HEK293 (cell line): ENCODE measurements around the gene PRSS23.

Experiments
- CTCF ChIP-seq: fragments of 450-650 bp; formaldehyde crosslinking; IDR thresholded peaks from 2 replicates; pipeline ENCODE4 v1.5.1; 2016; ENCODE audit warnings: missing biosample characterization, missing genetic modification characterization
- KLF17 ChIP-seq: fragments of 450-650 bp; formaldehyde crosslinking; IDR thresholded peaks from 2 replicates; pipeline ENCODE4 v1.5.1; 2016; ENCODE audit warnings: missing biosample characterization, missing genetic modification characterization
- ZNF138 ChIP-seq: fragments of 450-650 bp; formaldehyde crosslinking; IDR thresholded peaks from 2 replicates; pipeline ENCODE4 v1.5.1; 2016; ENCODE audit warnings: missing biosample characterization, missing genetic modification characterization, borderline replicate concordance
- ZNF274 ChIP-seq, 2 experiments: fragments of 200-500 bp in 1 of 2; fragments of 450-650 bp in 1 of 2; sonication (Bioruptor generic) in 1 of 2; formaldehyde crosslinking in 1 of 2; IDR thresholded peaks; 2 replicates each; pipeline versions ENCODE4 v1.5.1 to v1.6.1; 2014 to 2016; ENCODE audit warnings: borderline replicate concordance in 1 of 2, inconsistent platforms in 1 of 2, low read length in 1 of 2, missing biosample characterization in 1 of 2, missing genetic modification characterization in 1 of 2
- ZNF423 ChIP-seq: fragments of 450-650 bp; formaldehyde crosslinking; IDR thresholded peaks from 2 replicates; pipeline ENCODE4 v1.5.1; 2016; ENCODE audit warnings: missing biosample characterization, missing genetic modification characterization
- ZNF521 ChIP-seq: fragments of 450-650 bp; formaldehyde crosslinking; IDR thresholded peaks from 2 replicates; pipeline ENCODE4 v1.5.1; 2017; ENCODE audit warnings: missing biosample characterization, mild to moderate bottlenecking, missing genetic modification characterization
- ZNF639 ChIP-seq: fragments of 450-650 bp; formaldehyde crosslinking; IDR thresholded peaks from 2 replicates; pipeline ENCODE4 v1.5.1; 2016; ENCODE audit warnings: missing biosample characterization, missing genetic modification characterization

- TF ChIP-seq ZNF639 (tag by site-specific recombination) (no peak), CTCF (no peak), ZNF138 (tag by site-specific recombination) (no peak), ZNF521 (no peak), KLF17 (tag by site-specific recombination) (no peak), ZNF423 (tag by site-specific recombination) (no peak), ZNF274 (IDR thresholded peaks at IDR 0.05; ENCODE audit: low read length) (no peak), ZNF274 (tag by site-specific recombination; IDR thresholded peaks at IDR 0.05; ENCODE audit: borderline replicate concordance) (no peak)
Observed at GRCh38 chr11:86849679-86850078, 49.3 kb downstream of the PRSS23 start.
